Stimulated activated memory B cell treated with anti-CD40 and anti-IgM and Interleukin-4, amounts not matched to agents 10 μg/mL and 1 μg/mL and 100 μg/mL, for 72 hours (primary cell): ENCODE results near the gene CLCN5.

Experiments used
- ATAC-seq: fragments of 150-1000 bp; cut with Tn5 transposase; 2 replicates; pipeline ENCODE4 v1.10.0; 2021
- H3K27ac Mint-ChIP-seq: one replicate; pipeline ENCODE4 v1.8.0; 2022; ENCODE audit warnings: mild to moderate bottlenecking, mixed read lengths
- H3K27me3 Mint-ChIP-seq: one replicate; pipeline ENCODE4 v1.8.0; 2022; ENCODE audit warnings: mixed read lengths
- H3K36me3 Mint-ChIP-seq: one replicate; pipeline ENCODE4 v1.8.0; 2022; ENCODE audit warnings: mixed read lengths
- H3K4me1 Mint-ChIP-seq: one replicate; pipeline ENCODE4 v1.8.0; 2022; ENCODE audit warnings: mixed read lengths
- H3K4me3 Mint-ChIP-seq: one replicate; pipeline ENCODE4 v1.8.0; 2022; ENCODE audit warnings: mild to moderate bottlenecking, moderate library complexity, mixed read lengths
- H3K9me3 Mint-ChIP-seq: one replicate; pipeline ENCODE4 v1.8.0; 2022; ENCODE audit warnings: mixed read lengths

Gene CLCN5

GRCh38 chrX:49915361-49916222 lies 6.8 kb upstream of the CLCN5 start:
- ATAC-seq = peak; percentile 56

GRCh38 chrX:49919617-49920016 lies 2.8 kb upstream of the CLCN5 start:
- Mint-ChIP-seq H3K4me1 (peaks cover 3% of the 10 kb centered on the region), H3K9me3 (no peaks in the 10 kb centered on the region), H3K4me3 (no peak overlapping the region), H3K27me3 (no peaks in the 10 kb centered on the region), H3K36me3 (peaks cover 2% of the 10 kb centered on the region), H3K27ac (no peak overlapping the region)
- no peak for ATAC-seq

More at GRCh38 chrX:49915361-49916222, 6.8 kb upstream of the CLCN5 start:
- no peaks in the 10 kb centered on the region for H3K27me3 Mint-ChIP-seq
- no peaks in the 10 kb centered on the region for H3K36me3 Mint-ChIP-seq
- no peak overlapping the region for H3K4me3 Mint-ChIP-seq
- H3K9me3 Mint-ChIP-seq = no peaks in the 10 kb centered on the region
- H3K4me1 Mint-ChIP-seq = peaks cover 4% of the 10 kb centered on the region
- no peak overlapping the region for H3K27ac Mint-ChIP-seq

- H3K27me3 Mint-ChIP-seq = no peaks in the 10 kb centered on the region
- peaks cover 6% of the 10 kb centered on the region for H3K4me1 Mint-ChIP-seq
- H3K4me3 Mint-ChIP-seq = no peak overlapping the region
- no peak for ATAC-seq
- peaks cover 6% of the 10 kb centered on the region for H3K36me3 Mint-ChIP-seq
- H3K27ac Mint-ChIP-seq = no peak overlapping the region
- H3K9me3 Mint-ChIP-seq = no peaks in the 10 kb centered on the region
Observed at GRCh38 chrX:49921109-49921508, 1.3 kb upstream of the CLCN5 start.

- Mint-ChIP-seq H3K4me1 (peaks cover 12% of the 10 kb centered on the region), H3K27me3 (no peaks in the 10 kb centered on the region), H3K4me3 (no peak overlapping the region), H3K36me3 (peaks cover 20% of the 10 kb centered on the region), H3K9me3 (no peaks in the 10 kb centered on the region), H3K27ac (no peak overlapping the region)
- ATAC-seq = no peak
Observed at GRCh38 chrX:49925176-49925575, 2.8 kb downstream of the CLCN5 start.

- ATAC-seq = no peak
- Mint-ChIP-seq H3K27me3 (no peaks in the 10 kb centered on the region), H3K9me3 (no peaks in the 10 kb centered on the region), H3K27ac (no peak overlapping the region), H3K36me3 (peaks cover 15% of the 10 kb centered on the region), H3K4me3 (no peak overlapping the region), H3K4me1 (peaks cover 6% of the 10 kb centered on the region)
Observed at GRCh38 chrX:49930039-49930438, 7.6 kb downstream of the CLCN5 start.

GRCh38 chrX:49932791-49933190 lies 10.4 kb downstream of the CLCN5 start:
- H3K36me3 Mint-ChIP-seq = peaks cover 9% of the 10 kb centered on the region
- H3K4me3 Mint-ChIP-seq = no peak overlapping the region
- H3K9me3 Mint-ChIP-seq = no peaks in the 10 kb centered on the region
- no peaks in the 10 kb centered on the region for H3K27me3 Mint-ChIP-seq
- ATAC-seq = no peak
- no peaks in the 10 kb centered on the region for H3K4me1 Mint-ChIP-seq
- H3K27ac Mint-ChIP-seq = no peak overlapping the region

- Mint-ChIP-seq H3K27me3 (no peaks in the 10 kb centered on the region), H3K9me3 (no peaks in the 10 kb centered on the region), H3K4me1 (no peaks in the 10 kb centered on the region), H3K36me3 (peaks cover 7% of the 10 kb centered on the region), H3K4me3 (no peak overlapping the region), H3K27ac (no peak overlapping the region)
- no peak for ATAC-seq
Observed at GRCh38 chrX:49934148-49934547, 11.8 kb downstream of the CLCN5 start.

- H3K9me3 Mint-ChIP-seq = no peaks in the 10 kb centered on the region
- no peak overlapping the region for H3K27ac Mint-ChIP-seq
- H3K36me3 Mint-ChIP-seq = peaks cover 7% of the 10 kb centered on the region
- no peak overlapping the region for H3K4me3 Mint-ChIP-seq
- no peaks in the 10 kb centered on the region for H3K27me3 Mint-ChIP-seq
- H3K4me1 Mint-ChIP-seq = no peaks in the 10 kb centered on the region
- ATAC-seq = no peak
Observed at GRCh38 chrX:49934729-49935128, 12.3 kb downstream of the CLCN5 start.

GRCh38 chrX:49947781-49948180 lies 25.4 kb downstream of the CLCN5 start:
- no peak for ATAC-seq
- Mint-ChIP-seq H3K27ac (no peak overlapping the region), H3K27me3 (no peaks in the 10 kb centered on the region), H3K4me1 (peaks cover 10% of the 10 kb centered on the region), H3K9me3 (no peaks in the 10 kb centered on the region), H3K36me3 (no peaks in the 10 kb centered on the region), H3K4me3 (no peak overlapping the region)

GRCh38 chrX:49949961-49950360 lies 27.6 kb downstream of the CLCN5 start:
- H3K27ac Mint-ChIP-seq = no peak overlapping the region
- H3K4me3 Mint-ChIP-seq = no peak overlapping the region
- H3K4me1 Mint-ChIP-seq = peaks cover 10% of the 10 kb centered on the region
- H3K9me3 Mint-ChIP-seq = no peaks in the 10 kb centered on the region
- ATAC-seq = no peak
- H3K27me3 Mint-ChIP-seq = no peaks in the 10 kb centered on the region
- H3K36me3 Mint-ChIP-seq = no peaks in the 10 kb centered on the region

GRCh38 chrX:49951524-49952193 lies 29.3 kb downstream of the CLCN5 start:
- Mint-ChIP-seq H3K27me3 (no peaks in the 10 kb centered on the region), H3K36me3 (no peaks in the 10 kb centered on the region), H3K4me1 (peaks cover 10% of the 10 kb centered on the region), H3K4me3 (no peak overlapping the region), H3K27ac (no peak overlapping the region), H3K9me3 (no peaks in the 10 kb centered on the region)
- no peak for ATAC-seq

GRCh38 chrX:49956313-49956712 lies 33.9 kb downstream of the CLCN5 start:
- Mint-ChIP-seq H3K9me3 (no peaks in the 10 kb centered on the region), H3K27me3 (no peaks in the 10 kb centered on the region), H3K4me3 (no peak overlapping the region), H3K27ac (no peak overlapping the region), H3K4me1 (peaks cover 4% of the 10 kb centered on the region), H3K36me3 (no peaks in the 10 kb centered on the region)
- ATAC-seq = no peak

- ATAC-seq = no peak
- Mint-ChIP-seq H3K4me3 (no peak overlapping the region), H3K9me3 (no peaks in the 10 kb centered on the region), H3K36me3 (no peaks in the 10 kb centered on the region), H3K27ac (no peak overlapping the region), H3K4me1 (peaks cover 4% of the 10 kb centered on the region), H3K27me3 (no peaks in the 10 kb centered on the region)
Observed at GRCh38 chrX:49958727-49959485, 36.5 kb downstream of the CLCN5 start.

GRCh38 chrX:49959602-49960001 lies 37.2 kb downstream of the CLCN5 start:
- Mint-ChIP-seq H3K9me3 (no peaks in the 10 kb centered on the region), H3K27ac (no peak overlapping the region), H3K4me3 (no peak overlapping the region), H3K27me3 (no peaks in the 10 kb centered on the region), H3K4me1 (peaks cover 4% of the 10 kb centered on the region), H3K36me3 (no peaks in the 10 kb centered on the region)
- no peak for ATAC-seq

GRCh38 chrX:49960061-49960460 lies 37.7 kb downstream of the CLCN5 start:
- no peak for ATAC-seq
- no peak overlapping the region for H3K27ac Mint-ChIP-seq
- H3K36me3 Mint-ChIP-seq = no peaks in the 10 kb centered on the region
- H3K27me3 Mint-ChIP-seq = no peaks in the 10 kb centered on the region
- no peak overlapping the region for H3K4me3 Mint-ChIP-seq
- H3K9me3 Mint-ChIP-seq = no peaks in the 10 kb centered on the region
- peaks cover 4% of the 10 kb centered on the region for H3K4me1 Mint-ChIP-seq
